ENCODE data around the gene PRKACA. TPM values are rescaled to one million over a fixed set of nuclear protein-coding genes. Genes with fewer than 3 reads are reported as not detected.

PRKACA gene
- total RNA-seq, 1 experiment from 2014 or later: 56.7 TPM

DNA sequence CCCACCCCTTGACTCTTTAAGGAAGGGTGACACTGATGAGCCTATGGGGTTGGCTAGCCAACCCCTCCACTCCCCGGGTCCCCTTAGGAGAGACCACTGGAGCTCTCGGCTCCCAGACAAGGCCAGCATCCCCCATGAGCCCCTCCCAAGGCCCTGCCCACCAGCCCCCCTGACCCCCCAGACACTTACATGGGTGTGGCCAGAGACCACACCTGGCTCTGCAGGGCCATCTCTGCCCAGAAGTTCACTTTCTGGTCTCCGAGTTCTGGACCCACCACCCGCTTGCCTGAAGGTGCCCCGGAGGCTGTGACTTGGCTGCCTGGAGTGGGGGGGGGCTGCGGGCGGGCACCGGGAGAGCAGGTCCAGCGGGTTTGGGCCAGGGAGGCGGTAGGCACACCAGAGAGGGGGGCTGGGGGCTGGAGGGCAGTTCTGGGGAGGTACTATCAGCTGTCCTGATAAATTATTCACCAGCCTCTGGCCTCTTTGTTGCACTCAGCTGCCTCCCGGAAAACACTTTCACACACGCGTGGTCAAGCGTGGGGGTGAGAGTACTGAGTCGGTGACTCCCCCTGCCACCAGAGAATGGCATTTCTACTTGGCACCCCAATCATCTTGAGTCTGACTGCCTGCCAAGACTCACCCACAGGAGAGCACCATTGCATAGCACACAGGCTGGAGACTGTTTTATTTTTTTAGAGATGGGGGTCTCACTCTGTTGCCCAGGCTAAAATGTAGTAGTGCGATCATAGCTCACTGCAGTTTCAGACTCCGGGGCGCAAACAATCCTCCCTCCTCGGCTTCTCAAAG is 55.6 kb downstream of the PRKACA start, which contains the start of gene PALM3:
TSS of gene PALM3 (minus strand) at position 326 of the 807 bp plus-strand sequence. CDS start at position 230, 96 bp downstream.
- Histone ChIP-seq H3K36me3 (ENCODE audit: insufficient read depth, low read length, poor library complexity, severe bottlenecking) (no peaks in the 10 kb centered on the region), H3K4me3 (ENCODE audit: low read depth, low read length, poor library complexity, severe bottlenecking) (no peak within 1 kb of the TSS), H3K4me1 (ENCODE audit: insufficient read depth, low read length, poor library complexity, severe bottlenecking) (peaks cover 12% of the 10 kb centered on the region), H3K27me3 (replicated peaks; ENCODE audit: insufficient read depth, low read depth, low read length, poor library complexity) (no peaks in the 10 kb centered on the region), H3K9me3 (ENCODE audit: low read depth, low read length, poor library complexity, severe bottlenecking) (no peaks in the 10 kb centered on the region), H3K27ac (ENCODE audit: low read depth, low read length, poor library complexity, severe bottlenecking) (no peak within 1 kb of the TSS)
- intact Hi-C loops (cut with micrococcal nuclease; ENCODE audit: unreplicated experiment): no loop called here
- no TSS peak for BruUV-seq (replicated peaks)
- POLR2A ChIA-PET (ENCODE audit: low non-redundant PET): no interaction called here
- DNase-seq (ENCODE audit: low spot score): no peak
- no peak for TF ChIP-seq EZH2 (IDR thresholded peaks at IDR 0.05; ENCODE audit: borderline replicate concordance, low read depth, low read length, poor library complexity, severe bottlenecking)
- TF ChIP-seq, protein P1, sequence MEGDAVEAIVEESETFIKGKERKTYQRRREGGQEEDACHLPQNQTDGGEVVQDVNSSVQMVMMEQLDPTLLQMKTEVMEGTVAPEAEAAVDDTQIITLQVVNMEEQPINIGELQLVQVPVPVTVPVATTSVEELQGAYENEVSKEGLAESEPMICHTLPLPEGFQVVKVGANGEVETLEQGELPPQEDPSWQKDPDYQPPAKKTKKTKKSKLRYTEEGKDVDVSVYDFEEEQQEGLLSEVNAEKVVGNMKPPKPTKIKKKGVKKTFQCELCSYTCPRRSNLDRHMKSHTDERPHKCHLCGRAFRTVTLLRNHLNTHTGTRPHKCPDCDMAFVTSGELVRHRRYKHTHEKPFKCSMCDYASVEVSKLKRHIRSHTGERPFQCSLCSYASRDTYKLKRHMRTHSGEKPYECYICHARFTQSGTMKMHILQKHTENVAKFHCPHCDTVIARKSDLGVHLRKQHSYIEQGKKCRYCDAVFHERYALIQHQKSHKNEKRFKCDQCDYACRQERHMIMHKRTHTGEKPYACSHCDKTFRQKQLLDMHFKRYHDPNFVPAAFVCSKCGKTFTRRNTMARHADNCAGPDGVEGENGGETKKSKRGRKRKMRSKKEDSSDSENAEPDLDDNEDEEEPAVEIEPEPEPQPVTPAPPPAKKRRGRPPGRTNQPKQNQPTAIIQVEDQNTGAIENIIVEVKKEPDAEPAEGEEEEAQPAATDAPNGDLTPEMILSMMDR (conservative IDR thresholded peaks at IDR 0.05; ENCODE audit: low read depth, low read length): no peak
- CTCF ChIA-PET: interaction anchor here (1.5 kb wide), 1 partner anchor 9 kb away, joined by 3 read pairs; no protein-coding TSS in a partner anchor

DNA sequence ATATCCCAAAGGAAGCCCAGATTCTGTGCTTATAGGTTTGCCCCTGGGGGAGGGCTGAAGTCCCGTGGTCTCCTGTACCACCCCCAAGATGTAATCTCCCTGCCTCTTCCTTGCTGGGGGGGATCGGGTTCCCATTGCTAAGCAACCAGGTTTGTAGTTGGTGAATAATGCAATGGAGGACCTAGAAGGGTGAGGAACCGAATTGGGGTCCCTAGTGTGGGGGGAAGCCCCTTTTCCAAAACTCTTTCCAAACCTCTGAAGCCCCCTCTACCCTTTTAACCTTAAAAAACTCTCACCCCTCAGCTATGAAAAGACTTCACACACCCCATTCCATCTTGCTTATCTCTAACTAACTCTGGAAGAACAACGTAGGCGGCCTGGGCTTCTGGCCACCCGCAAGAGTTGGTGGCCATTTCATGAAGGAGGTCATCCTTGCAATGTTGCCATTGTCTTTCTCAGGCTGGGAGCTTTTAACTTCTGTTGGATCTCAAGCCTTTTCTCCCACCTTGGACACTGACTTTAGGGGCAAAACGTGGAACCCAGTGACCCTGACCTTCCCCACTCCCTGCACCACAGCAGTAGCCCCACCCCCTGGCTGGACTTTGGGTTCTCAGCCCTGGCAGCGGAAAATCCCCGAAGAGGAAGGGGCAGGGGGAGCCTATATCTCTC is 56.3 kb downstream of the PRKACA start:
- intact Hi-C loops (cut with micrococcal nuclease; ENCODE audit: unreplicated experiment): no loop called here
- BruUV-seq (replicated peaks): no TSS peak
- no peak for DNase-seq (ENCODE audit: low spot score)
- peaks cover 12% of the 10 kb centered on the region for H3K4me1 ChIP-seq (ENCODE audit: insufficient read depth, low read length, poor library complexity, severe bottlenecking)
- ChIA-PET POLR2A (ENCODE audit: low non-redundant PET) (interaction anchor here (0.6 kb wide), 1 partner anchor 19 kb away, joined by 3 read pairs; no protein-coding TSS in a partner anchor), CTCF (interaction anchor here (0.6 to 1.5 kb wide), 2 partner anchors 10 to 12 kb away, joined by 3 to 7 read pairs; no protein-coding TSS in a partner anchor)
- no peak for TF ChIP-seq EZH2 (IDR thresholded peaks at IDR 0.05; ENCODE audit: borderline replicate concordance, low read depth, low read length, poor library complexity, severe bottlenecking)
- TF ChIP-seq, protein P1 (conservative IDR thresholded peaks at IDR 0.05; ENCODE audit: low read depth, low read length): no peak
- no peak overlapping the region for H3K27ac ChIP-seq (ENCODE audit: low read depth, low read length, poor library complexity, severe bottlenecking)
- H3K4me3 ChIP-seq (ENCODE audit: low read depth, low read length, poor library complexity, severe bottlenecking): no peak overlapping the region
- H3K9me3 ChIP-seq (ENCODE audit: low read depth, low read length, poor library complexity, severe bottlenecking): no peaks in the 10 kb centered on the region
- H3K36me3 ChIP-seq (ENCODE audit: insufficient read depth, low read length, poor library complexity, severe bottlenecking): no peaks in the 10 kb centered on the region
- H3K27me3 ChIP-seq (replicated peaks; ENCODE audit: insufficient read depth, low read depth, low read length, poor library complexity): no peaks in the 10 kb centered on the region

DNA sequence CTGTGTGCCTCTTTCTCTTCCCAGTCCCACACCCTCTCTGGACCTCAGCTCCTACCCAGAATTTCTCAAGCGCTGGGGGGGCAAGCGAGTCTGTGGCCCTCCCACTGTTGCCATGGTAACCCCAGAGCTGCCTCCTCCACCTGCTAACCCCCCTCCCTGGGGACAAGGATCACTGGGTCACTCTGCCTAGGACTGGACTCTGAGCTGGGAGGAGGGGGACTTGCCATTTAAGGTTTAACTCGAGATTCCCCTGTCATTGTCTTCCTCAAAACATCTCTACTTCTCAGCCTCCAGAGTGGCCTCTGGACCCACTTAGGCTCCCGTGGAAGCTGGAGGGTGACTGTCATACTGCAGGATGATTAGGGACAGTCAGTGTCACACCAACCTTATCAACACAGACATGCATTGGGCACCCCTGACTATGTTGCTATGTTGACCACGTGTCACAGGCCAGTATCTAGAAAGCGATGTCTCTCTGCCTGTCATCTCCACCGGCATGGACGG is 57.9 kb downstream of the PRKACA start:
- TF ChIP-seq EZH2 (IDR thresholded peaks at IDR 0.05; ENCODE audit: borderline replicate concordance, low read depth, low read length, poor library complexity, severe bottlenecking): no peak
- TF ChIP-seq, protein P1 (conservative IDR thresholded peaks at IDR 0.05; ENCODE audit: low read depth, low read length): no peak
- H3K4me1 ChIP-seq (ENCODE audit: insufficient read depth, low read length, poor library complexity, severe bottlenecking): peaks cover 12% of the 10 kb centered on the region
- no peak overlapping the region for H3K4me3 ChIP-seq (ENCODE audit: low read depth, low read length, poor library complexity, severe bottlenecking)
- intact Hi-C loops (cut with micrococcal nuclease; ENCODE audit: unreplicated experiment): no loop called here
- H3K9me3 ChIP-seq (ENCODE audit: low read depth, low read length, poor library complexity, severe bottlenecking): no peaks in the 10 kb centered on the region
- no peak overlapping the region for H3K27ac ChIP-seq (ENCODE audit: low read depth, low read length, poor library complexity, severe bottlenecking)
- no peaks in the 10 kb centered on the region for H3K36me3 ChIP-seq (ENCODE audit: insufficient read depth, low read length, poor library complexity, severe bottlenecking)
- BruUV-seq (replicated peaks): no TSS peak
- ChIA-PET POLR2A (ENCODE audit: low non-redundant PET) (no interaction called here), CTCF (interaction anchor here (1.0 kb wide), 1 partner anchor 11 kb away, joined by 3 read pairs; no protein-coding TSS in a partner anchor)
- no peaks in the 10 kb centered on the region for H3K27me3 ChIP-seq (replicated peaks; ENCODE audit: insufficient read depth, low read depth, low read length, poor library complexity)
- no peak for DNase-seq (ENCODE audit: low spot score)

All from A673 (cell line).